ENCODE measurements around the gene ERC2.

DNA sequence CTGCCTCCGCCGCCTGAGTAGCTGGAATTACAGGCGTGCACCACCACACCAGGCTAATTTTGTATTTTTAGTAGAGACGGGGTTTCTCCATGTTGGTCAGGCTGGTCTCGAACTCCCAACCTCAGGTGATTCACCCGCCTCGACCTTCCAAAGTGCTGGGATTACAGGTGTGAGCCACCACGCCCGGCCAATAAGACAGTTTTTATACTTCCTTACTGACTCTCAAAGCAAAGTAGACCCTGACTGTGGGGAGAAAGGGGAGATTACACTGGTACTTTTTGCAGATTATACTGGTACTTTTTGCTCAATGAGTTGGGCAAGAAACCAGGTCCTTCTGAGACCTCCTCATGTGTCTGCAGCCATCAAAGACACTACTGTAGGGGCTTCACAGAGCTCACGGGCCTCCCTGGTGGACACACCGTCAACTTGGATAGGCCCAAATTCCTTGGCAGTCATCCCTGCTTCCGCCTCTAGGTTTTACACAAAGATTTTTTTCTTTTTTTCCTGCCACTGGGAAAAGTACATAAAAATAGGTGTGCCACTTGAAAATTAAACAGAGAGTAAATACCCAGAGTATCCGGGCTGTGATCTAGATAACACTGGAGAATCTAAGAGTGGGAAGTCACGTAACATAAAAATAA, 837.9 kb downstream of the ERC2 start:
- TF ChIP-seq, protein P1, sequence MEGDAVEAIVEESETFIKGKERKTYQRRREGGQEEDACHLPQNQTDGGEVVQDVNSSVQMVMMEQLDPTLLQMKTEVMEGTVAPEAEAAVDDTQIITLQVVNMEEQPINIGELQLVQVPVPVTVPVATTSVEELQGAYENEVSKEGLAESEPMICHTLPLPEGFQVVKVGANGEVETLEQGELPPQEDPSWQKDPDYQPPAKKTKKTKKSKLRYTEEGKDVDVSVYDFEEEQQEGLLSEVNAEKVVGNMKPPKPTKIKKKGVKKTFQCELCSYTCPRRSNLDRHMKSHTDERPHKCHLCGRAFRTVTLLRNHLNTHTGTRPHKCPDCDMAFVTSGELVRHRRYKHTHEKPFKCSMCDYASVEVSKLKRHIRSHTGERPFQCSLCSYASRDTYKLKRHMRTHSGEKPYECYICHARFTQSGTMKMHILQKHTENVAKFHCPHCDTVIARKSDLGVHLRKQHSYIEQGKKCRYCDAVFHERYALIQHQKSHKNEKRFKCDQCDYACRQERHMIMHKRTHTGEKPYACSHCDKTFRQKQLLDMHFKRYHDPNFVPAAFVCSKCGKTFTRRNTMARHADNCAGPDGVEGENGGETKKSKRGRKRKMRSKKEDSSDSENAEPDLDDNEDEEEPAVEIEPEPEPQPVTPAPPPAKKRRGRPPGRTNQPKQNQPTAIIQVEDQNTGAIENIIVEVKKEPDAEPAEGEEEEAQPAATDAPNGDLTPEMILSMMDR (conservative IDR thresholded peaks at IDR 0.05 in 1 of 2, IDR thresholded peaks at IDR 0.05 in 1 of 2; ENCODE audit: low read depth in 1 of 2, low read length in 2 of 2) = no peak
- TF ChIP-seq EZH2 (IDR thresholded peaks at IDR 0.05; ENCODE audit: low read length, missing control alignments) = no peak

All from fibroblast of lung (primary cell).